ENCODE results near the gene BBIP1.
"Not testable (repeated sequence)": the region's sequence is repeated elsewhere in the genome, so short reads cannot be mapped to it uniquely, and the experiment has no call there.

Gene BBIP1

DNA sequence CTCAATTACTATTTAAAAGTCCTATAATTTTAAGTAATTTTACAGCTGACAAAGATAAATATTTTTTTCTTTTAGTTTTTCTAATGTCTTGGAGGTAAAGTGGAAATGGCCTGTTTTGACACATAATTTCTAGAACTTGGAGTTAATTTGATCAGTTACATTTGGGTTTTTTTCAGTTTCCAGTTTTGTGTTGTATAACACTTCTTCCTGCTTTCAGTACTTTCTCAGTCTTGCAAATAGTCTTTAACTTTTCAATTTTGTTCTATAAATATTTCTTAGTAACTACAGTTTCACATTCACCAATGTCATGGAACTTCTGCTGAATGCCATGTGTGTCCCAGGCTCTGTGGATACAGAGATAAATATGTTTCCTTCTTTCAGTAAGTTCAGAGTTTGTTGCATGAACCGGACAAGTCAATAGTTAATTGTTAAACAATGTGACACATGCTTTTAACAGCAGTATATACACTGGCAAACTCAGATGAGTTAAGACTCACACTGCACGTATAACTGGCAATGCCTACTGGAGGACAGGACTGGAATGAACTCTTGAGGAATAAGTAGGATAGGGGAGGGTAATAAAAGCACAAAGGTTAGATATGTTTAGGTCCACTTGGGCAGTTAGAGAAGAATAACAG, 5.0 kb upstream of the BBIP1 start:
- no peak for DNase-seq (ENCODE audit: low read depth, low spot score)

DNA sequence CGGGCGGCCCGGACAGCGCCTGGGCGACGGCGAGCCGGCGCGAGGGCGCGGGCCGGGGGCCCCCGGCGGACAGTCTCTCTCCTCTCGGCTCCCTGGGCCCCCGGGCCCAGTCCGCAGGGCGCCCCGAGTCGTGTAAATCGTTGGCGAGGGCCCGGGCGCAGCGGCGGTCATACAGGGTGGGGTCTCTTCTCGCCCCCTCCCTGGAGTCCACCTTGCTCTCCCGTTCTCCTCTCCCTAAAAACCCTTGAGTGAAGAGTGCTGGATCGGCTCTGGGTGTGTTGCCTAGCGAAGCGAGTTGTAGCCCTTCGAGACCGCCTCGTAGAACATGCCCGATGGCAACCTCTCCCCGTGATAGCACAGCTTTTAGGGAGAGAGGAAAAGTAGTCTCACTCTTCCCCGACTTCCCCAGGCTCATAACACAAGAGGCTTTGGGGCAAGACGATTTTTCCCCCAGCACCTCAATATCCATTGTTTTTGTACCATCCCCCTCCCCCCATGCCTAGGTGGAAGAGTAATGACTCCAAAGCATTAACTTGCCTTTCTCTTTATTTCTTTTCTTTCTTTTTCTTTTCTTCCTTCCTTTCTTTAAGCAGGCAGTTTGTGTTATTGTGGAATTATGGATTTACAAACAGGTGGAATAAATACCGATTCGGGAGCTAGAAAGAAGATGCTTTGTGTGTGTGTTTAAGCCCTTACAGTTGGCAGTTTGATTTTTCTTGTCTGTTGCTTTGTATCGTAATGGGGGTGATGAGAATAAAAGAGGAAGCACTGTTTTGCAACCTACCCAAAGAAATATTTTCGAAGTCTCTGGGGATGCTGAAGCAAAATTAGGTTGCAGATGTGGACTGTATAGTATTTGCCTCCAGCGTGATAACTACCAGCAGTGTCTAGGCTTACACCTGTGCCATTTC, 1.2 kb upstream of the BBIP1 start:
- DNase-seq (ENCODE audit: low read depth, low spot score), result no peak

DNA sequence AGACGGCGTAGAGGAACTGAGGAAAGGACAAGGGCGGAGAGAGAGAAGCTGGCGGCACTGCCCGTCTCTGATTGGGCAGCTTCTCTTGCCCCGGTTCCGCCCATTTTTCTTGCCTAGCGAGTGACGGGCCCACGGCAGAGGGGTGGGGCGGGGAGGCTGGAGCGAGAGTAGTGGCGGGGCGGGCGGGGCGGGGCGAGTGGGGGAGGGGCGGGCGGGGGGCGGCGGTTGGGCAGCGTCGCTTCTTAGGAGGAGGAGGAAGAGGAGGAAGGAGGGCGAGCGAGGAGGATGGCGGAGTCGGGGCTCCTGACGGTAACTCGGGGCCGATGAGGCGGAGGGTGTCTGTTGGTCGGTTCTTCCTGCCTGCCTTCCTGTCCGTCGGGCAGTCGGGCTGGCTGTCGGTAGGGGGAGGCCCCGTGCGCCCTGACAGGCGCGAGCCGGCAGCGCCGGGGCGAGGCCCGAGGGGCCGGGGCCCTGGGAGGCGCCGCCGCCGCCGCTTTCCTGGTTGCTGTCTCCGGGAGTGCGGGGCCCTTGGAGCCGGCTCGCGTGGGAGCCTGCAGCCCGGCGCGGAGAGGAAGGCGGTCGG, 460 bp upstream of the BBIP1 start, which contains the start of gene SHOC2:
TSS of gene SHOC2 (plus strand) at position 256 of the 583 bp plus-strand sequence. CDS start 44,755 bp downstream, outside the sequence.
- DNase-seq (ENCODE audit: low read depth, low spot score), result no peak

DNA sequence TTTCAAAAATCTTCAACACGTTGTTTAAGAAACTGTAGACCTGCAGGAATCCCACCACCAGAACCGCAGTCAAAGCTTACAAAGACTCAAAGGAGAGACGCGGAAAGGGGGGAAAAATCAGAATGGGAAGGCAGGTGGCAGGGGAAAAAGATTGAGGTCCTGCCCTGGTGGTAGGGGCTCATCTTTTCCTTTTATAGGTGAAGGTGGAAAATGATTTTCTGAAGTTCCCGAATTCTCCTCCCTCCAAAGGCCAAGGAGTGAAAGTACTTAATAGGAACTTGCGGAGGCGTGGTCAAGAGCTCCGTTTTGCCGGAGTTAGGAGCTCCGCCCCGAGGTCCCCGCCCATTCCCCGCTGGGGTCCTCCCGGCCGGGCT, 724 bp downstream of the BBIP1 start:
- DNase-seq (ENCODE audit: low read depth, low spot score), result peak; percentile 94

DNA sequence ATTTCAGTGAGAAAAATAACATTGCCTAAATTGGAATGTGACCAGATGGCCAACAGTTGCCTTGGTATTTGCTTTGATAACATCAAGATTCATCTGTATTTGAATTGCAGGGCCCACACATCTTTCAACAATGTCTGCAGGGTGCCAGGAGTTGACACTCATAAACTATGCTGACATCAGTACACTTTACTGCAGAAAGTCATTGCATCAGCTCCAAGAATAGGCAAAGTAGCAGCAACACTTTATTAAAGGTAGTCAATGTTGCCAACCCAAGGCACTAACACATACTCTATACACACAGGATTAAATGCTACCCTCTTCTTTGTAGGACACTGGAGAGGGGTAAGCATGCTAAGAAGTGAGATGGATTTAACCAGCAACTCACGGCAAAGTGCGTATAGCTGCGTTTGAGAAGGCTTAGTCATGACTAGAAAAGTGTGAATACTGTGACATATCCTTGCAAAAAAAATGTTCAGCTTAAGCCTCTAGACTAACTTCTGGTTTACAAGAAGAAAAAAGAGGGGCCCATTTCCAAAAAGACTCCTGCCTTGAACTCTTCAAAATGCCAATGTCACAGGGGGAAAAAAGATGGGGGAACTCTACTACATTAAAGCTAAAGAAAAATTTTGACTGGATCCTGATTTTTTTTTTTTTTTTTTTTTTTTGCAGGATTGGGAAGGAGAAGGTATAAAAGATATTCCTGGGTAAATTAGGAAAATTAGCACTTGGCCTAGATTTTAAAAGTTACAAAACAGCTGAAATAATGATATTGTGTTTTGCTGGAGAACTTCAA, 2.2 kb downstream of the BBIP1 start:
- DNase-seq (ENCODE audit: low read depth, low spot score), result no peak

DNA sequence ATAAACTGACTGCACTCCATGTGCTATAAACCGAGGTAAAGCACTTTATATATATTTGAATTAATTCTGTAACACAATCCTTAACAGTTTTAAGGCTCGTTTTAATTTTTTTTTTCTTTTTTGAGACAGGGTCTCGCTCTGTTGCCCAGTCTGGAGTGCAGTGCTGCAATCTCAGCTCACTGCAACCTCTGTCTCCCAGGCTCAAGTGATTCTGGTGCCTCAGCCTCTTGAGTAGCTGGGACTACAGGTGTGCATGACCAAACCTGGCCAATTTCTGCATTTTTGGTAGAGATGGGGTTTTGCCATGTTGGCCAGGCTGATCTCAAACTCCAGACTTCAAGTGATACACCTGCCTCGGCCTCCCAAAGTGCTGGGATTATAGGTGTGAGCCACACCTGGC, 3.4 kb downstream of the BBIP1 start:
- DNase-seq (ENCODE audit: low read depth, low spot score), result not testable (repeated sequence)

DNA sequence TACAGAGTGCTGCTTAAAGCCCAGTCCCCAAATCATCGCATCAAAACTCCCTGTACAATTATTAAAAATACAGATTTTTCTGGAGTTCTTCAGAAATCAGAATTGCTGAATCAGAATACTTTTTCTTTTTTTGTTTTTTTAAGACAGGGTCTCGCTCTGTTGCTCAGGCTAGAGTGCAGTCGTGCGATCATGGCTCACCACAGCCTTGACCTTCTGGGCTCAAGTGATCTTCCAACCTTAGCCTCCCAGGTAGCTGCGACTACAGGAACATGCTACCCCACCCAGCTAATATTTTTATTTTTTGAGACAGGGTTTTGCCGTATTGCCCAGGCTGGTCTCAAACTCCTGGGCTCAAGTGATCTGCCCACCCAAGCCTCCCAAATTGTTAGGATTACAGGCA, 3.9 kb downstream of the BBIP1 start:
- no peak for DNase-seq (ENCODE audit: low read depth, low spot score)

DNA sequence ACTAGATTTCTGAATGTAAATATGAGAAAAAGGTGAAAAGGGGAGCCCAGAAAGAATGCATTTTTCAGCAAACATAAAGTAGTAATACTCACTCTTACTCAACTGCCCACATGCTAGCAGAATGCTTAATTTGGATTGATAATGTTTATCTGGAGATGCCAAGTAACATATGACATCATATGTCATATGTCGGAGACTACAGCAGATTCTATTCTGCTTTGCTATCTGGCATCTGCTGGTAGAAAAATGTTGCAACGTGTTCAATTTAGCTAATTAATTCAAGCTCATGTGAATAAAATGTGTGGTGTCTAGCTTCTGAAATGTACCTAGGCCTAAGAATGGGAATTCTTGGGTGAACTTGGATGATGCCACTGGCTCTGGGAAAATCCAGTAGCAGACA, 4.5 kb downstream of the BBIP1 start:
- no peak for DNase-seq (ENCODE audit: low read depth, low spot score)

DNA sequence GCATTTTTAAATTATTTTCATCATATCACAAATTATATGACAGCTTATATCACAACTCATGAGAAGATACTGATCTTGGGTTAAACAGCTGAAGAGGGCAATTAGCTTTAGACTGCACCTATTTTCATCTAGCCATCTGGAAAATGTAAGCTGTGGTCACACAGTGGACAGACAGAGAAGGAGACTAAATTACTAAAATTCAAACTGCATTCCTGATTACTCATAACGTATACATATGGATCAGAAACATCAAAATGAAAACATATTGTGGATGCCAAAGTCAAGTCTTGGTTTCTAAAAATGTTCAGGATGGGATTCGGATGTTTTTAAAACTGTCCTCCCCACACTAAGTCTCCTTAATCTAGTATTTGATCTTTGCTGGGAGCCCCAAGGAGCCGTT, 6.6 kb downstream of the BBIP1 start:
- DNase-seq (ENCODE audit: low read depth, low spot score), result no peak

DNA sequence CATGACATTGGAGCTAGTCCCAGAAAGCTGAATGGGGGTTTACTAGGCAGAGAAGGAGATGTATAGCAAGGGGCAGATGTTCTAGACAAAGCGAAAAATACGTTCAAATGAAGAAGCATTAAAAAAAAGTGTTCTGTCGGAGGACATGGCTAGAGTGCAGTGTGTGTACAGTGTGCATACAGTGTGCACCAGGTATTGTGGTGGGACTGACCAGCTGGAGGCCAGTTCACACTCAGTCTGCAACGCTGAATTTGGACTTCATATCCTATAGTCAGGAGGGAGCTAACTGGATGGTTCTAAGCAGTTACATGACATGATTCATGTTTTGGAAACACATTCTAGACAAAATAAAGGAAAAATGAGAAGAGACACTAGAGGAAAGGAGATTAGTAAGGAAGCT, 8.8 kb downstream of the BBIP1 start:
- no peak for DNase-seq (ENCODE audit: low read depth, low spot score)

DNA sequence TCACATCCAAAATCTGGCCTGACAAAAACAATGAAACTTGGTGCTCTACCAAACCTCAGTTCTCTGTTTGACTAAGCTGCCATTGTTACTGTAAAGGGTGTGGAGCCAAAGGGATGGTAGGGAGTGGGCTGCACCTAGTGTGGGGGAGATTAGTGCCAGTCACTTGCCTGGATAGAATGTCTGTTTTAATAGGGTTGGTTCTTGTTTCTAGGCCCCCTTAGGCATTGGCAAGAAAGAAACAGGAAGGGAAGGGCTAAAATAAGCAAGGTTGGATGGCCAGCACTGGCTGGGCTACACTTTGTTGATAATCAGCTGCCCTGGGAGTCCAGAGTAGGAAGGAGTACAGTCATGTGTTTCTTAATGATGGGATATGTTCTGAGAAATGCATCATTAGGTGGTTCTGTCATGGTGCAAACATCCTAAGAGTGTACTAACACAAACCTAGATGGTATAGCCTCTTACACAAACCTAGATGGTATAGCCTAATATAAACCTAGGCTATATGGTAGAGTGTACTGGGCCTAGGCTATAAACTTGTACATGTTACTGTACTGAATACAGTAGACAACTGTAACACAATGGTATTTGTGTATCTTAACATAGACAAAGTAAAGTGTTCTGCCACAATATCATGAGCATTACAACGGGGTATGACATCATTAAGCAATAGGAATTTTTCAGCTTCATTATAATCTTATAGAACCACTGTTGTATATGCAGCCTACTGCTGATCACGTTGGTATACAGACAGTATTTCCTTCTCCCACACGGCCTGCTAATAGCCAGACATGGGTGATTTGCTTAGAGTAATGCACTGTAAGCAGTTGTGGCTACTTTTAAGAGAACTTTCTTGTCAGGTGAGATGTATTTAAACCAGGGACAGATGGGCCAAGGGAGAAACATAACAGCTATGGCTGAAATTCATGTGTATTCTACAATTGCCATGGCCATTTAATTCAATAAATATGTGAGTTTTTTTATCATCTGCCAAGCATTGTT, 15.4 kb downstream of the BBIP1 start:
- DNase-seq (ENCODE audit: low read depth, low spot score), result no peak

DNA sequence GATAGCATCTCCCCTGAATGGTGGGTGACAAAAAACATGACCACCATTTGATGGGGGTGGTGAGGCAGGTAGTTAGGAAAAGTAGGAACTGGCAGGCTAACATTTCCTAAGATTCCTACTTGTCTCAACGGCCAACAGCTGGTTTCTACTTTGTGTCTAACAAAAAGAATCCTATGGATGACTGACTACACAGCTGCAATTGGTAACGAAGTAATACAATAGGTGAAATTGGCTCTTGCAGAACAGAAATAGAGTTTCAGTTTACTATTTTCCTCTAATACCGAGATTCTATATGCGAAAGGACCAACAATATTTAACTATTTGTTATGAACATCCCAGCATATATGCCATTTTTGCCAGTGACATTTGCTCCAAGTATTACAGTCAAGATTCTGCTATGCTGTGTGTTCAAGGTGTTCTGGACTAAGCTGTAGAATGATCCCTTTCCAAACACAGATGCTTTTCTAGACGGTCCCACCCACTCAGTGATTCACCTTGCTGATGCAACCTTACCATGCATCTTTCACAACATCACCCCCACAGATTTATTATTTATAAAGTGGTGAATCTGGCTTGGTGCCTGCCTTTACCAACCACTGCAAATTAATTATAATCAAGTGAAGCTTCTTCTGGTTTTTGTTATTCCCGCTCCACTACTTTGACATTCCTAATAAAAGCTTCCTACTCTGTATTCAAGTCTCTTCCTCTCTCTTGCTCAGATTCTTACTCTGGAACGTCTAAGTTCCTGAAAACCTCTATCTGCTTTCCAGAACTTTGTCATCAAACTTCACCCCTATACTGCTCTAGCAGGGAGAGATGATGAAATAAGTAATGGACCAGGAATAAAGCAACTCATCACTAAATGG, 16.8 kb downstream of the BBIP1 start:
- DNase-seq (ENCODE audit: low read depth, low spot score), result no peak

DNA sequence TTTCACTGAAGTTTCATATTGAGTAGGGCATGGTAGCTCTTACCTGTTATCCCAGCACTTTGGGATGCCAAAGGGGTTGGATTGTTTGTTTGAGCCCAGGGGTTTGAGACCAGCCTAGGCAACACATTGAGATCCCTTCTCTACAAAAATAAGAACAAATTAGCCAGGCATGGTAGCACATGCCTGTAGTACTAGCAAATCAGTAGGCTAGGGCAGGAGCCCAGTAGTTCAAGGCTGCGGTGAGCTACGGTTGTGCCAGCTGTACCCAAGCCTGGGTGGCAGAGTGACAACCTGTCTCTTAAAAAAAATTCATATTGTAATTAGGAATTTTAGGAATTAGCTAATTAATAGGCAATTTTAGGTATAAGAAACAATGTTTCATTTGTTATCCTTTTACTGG, 18.0 kb downstream of the BBIP1 start:
- DNase-seq (ENCODE audit: low read depth, low spot score), result no peak

DNA sequence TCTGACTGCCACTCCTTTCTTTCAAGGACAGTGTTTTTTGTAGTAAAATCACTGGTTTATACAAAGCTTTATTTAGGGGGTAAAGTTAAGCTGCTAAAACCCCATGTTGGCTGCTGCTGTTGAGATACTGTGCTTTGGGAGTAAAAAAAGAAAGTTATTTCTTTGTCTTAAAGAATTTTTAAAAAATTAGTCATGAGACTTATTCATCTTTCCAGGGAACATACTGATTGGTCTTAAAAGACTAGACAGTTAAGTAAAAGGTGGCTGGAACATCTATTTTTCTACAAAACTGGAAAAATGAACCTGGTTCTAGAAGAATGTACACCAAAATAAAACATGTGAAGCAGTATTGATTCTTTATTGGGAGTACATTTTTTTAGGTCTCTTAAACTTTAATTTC, 20.6 kb downstream of the BBIP1 start:
- no peak for DNase-seq (ENCODE audit: low read depth, low spot score)

DNA sequence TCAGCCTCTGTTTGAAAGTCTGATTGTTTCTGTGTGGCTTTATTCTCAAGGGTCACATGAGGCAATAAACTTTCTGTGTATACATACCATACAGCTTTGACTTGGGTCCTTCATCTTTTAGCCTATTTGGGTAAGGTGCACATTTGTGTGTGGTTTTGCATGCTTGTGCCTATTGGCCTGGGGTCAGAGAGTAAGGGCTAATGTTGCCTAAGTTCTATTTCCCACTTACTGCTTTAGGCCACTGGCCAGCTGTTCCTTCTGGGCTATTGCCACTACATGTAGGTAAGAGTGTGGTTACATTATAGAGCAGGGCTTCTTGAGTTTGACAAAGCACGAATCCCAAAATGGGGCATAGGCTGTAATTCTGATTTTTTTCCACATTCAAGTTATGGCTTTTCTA, 21.8 kb downstream of the BBIP1 start:
- DNase-seq (ENCODE audit: low read depth, low spot score), result no peak

DNA sequence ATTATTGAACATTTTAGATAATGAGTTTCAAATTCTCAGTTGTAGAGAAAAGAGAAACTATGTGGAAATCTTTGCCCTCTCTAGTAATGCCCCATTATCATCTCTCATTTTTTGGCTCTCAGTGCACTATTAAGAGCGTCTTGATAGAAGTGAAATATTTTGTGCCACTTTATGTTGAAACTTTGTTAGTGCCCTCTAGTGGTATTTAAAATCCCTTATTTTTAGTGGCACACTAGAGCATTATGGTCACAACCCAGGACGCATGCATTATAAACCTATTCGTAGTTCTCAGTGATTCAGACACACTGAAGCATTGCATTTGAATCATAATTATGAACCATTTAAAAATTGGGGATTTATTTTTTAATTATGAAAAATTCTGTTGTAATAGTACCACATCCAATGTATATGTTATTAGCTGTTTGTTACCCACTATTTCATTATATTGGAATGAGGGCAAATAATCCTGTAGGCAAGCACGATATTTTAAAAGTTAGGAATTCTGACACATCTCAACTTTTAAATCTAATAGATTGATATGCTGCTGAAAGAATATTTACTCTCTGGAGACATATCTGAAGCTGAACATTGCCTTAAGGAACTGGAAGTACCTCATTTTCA, 25.3 kb downstream of the BBIP1 start:
- DNase-seq (ENCODE audit: low read depth, low spot score), result no peak

DNA sequence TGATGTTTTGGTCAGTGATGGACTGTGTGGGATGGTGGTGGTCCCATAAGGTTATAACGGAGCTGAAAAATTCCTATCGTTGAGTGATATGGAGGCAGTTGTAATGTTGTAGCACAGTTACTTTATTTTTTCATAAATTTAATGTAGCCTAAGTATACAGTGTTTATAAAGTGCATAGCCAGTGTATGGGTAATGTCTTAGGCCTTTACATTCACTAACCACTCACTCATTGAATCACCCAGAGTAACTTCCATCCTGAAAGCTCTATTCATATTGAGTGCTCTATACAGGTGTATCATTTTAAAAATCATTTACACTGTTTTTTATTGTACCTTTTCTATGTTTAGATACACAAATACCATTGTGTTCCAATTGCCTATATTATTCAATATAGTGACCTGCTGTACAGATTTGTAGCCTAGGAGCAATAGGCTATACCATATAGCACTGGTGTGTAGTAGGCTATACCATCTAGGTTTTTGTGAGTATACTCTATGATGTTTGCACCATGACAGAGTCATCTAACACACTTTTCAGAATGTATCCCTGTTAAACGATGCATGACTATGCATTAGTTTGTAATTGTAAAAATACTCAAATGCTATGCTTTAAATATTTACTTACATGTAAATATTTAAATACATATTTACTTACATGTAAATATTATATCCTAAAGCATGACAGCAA, 26.2 kb downstream of the BBIP1 start:
- no peak for DNase-seq (ENCODE audit: low read depth, low spot score)

DNA sequence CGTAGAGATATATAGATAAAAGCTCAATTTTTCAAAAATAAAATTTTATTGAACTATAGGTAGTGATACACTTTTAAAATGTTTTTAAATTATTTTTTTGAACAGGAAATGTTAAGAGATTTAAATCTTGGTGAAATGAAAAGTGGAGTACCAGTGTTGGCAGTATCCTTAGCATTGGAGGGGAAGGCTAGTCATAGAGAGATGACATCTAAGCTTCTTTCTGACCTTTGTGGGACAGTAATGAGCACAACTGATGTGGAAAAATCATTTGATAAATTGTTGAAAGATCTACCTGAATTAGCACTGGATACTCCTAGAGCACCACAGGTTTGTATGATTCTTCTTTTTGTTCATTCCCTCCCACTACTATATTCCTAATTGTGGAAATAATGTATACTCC, 31.4 kb downstream of the BBIP1 start:
- DNase-seq (ENCODE audit: low read depth, low spot score), result no peak
